Upper lobe of left lung (tissue), 6 donors: ENCODE measurements around the gene PCDHGC5. TPM values are rescaled to one million over a fixed set of nuclear protein-coding genes. Genes with fewer than 3 reads are reported as not detected.

Source experiments
- ATAC-seq, 2 donors: fragments of 200-7000 bp; cut with Tn5 transposase; one replicate each; pipeline ENCODE4 v1.9.1; 2022; ENCODE audit warnings: mild to moderate bottlenecking in 2 of 2, moderate library complexity in 2 of 2; ENCODE audit not compliant: low FRiP score in 2 of 2
- DNase-seq, 2 donors: peaks; one replicate each; pipeline ENCODE4 v3.0.0-alpha.2; 2019 to 2020
- H3K27ac ChIP-seq, 4 donors: fragments of 200-600 bp; sonication (generic); one replicate each; pipeline ENCODE4 v1.5.1; 2016 to 2019
- H3K27me3 ChIP-seq, 4 donors: fragments of 200-600 bp; sonication (generic); one replicate each; pipeline ENCODE4 v1.5.1; 2017 to 2019
- H3K36me3 ChIP-seq, 4 donors: fragments of 200-600 bp; sonication (generic); one replicate each; pipeline ENCODE4 v1.5.1; 2016 to 2019
- H3K4me1 ChIP-seq, 4 donors: fragments of 200-600 bp; sonication (generic); one replicate each; pipeline ENCODE4 v1.5.1; 2018 to 2019
- H3K4me3 ChIP-seq, 4 donors: fragments of 200-600 bp; sonication (generic); one replicate each; pipeline ENCODE4 v1.5.1; 2017 to 2019; ENCODE audit warnings: mild to moderate bottlenecking in 2 of 4, moderate library complexity in 1 of 4
- H3K9me3 ChIP-seq, 4 donors: fragments of 200-600 bp; sonication (generic); one replicate each; pipeline ENCODE4 v1.5.1; 2018 to 2019
- EP300 ChIP-seq, 4 donors: sonication (generic); formaldehyde crosslinking; IDR thresholded peaks; one replicate each; pipeline ENCODE4 v1.5.1; 2017; ENCODE audit warnings: antibody characterized with exemption in 4 of 4, control low read depth in 2 of 4
- POLR2A ChIP-seq, 4 donors: fragments of 450-650 bp; IDR thresholded peaks; one replicate each; pipeline ENCODE4 v1.5.1; 2016 to 2017; ENCODE audit warnings: antibody characterized with exemption in 4 of 4, mild to moderate bottlenecking in 2 of 4
- POLR2AphosphoS5 ChIP-seq, 2 donors: sonication (generic); formaldehyde crosslinking; IDR thresholded peaks; one replicate each; pipeline ENCODE4 v1.5.1; 2017; ENCODE audit warnings: antibody characterized with exemption in 2 of 2
- WGBS, 2 donors: methylation state at CpG; one replicate each; pipeline ENCODE4 v1.1.5; 2017 to 2018; 5-methylcytosine and 5-hydroxymethylcytosine counted together
- total RNA-seq, 6 donors: library from RNA; depleted of rRNA in 4 of 6; stranded (reverse); fragments of >200 nt in 4 of 6; gene quantifications; one replicate each; pipeline versions ENCODE4 v1.1.0 to v1.2.1, GENCODE V29; 2016 to 2021
- TF ChIP-seq, protein P1 (sequence below), 6 experiments: fragments of 450-650 bp in 4 of 6; fragments of 200-600 bp in 2 of 6; sonication (generic) in 2 of 6; IDR thresholded peaks; one replicate each; pipeline ENCODE4 v1.5.1; 2016 to 2019; ENCODE audit warnings: antibody characterized with exemption in 6 of 6
- donor health status: DM: no; HTN: no; CAD: no; lungs with moderate emphysema.
- donor health status: DM: no; HTN: yes; CAD: no; lungs with severe emphysema.

PCDHGC5 gene
- total RNA-seq, 6 donors from 2014 or later: 0.61 to 11.5 (median 1.4) TPM

GRCh38 chr5:141518618-141519015 is 29.7 kb downstream of the PCDHGC5 start:
- Histone ChIP-seq H3K4me1 (peaks cover 56 to 89% (median 78%) of the 10 kb centered on the region in 4 donors), H3K36me3 (peaks cover 2 to 71% (median 30%) of the 10 kb centered on the region in 4 donors), H3K27ac (peak overlapping the region; percentile 12 to 81 (median 49)), H3K9me3 (no peaks in the 10 kb centered on the region), H3K27me3 (no peaks in the 10 kb centered on the region), H3K4me3 (no peak overlapping the region)
- TF ChIP-seq, protein P1, sequence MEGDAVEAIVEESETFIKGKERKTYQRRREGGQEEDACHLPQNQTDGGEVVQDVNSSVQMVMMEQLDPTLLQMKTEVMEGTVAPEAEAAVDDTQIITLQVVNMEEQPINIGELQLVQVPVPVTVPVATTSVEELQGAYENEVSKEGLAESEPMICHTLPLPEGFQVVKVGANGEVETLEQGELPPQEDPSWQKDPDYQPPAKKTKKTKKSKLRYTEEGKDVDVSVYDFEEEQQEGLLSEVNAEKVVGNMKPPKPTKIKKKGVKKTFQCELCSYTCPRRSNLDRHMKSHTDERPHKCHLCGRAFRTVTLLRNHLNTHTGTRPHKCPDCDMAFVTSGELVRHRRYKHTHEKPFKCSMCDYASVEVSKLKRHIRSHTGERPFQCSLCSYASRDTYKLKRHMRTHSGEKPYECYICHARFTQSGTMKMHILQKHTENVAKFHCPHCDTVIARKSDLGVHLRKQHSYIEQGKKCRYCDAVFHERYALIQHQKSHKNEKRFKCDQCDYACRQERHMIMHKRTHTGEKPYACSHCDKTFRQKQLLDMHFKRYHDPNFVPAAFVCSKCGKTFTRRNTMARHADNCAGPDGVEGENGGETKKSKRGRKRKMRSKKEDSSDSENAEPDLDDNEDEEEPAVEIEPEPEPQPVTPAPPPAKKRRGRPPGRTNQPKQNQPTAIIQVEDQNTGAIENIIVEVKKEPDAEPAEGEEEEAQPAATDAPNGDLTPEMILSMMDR (IDR thresholded peaks at IDR 0.05): no peak
- TF ChIP-seq POLR2AphosphoS5 (IDR thresholded peaks at IDR 0.05): no peak
- no peak for TF ChIP-seq POLR2A (IDR thresholded peaks at IDR 0.05)
- TF ChIP-seq EP300 (IDR thresholded peaks at IDR 0.05): no peak
- ATAC-seq: no peak
- 100% methylated on average over 1 of the region's 1 CpG; no CpG with 5 or more reads in 1 of the 2 donors for WGBS, 2 donors
- no peak for DNase-seq

GRCh38 chr5:141519605-141520565 is 31.0 kb downstream of the PCDHGC5 start:
- TF ChIP-seq EP300 (IDR thresholded peaks at IDR 0.05) (no peak), POLR2AphosphoS5 (IDR thresholded peaks at IDR 0.05) (no peak), POLR2A (IDR thresholded peaks at IDR 0.05) (no peak)
- TF ChIP-seq, protein P1 (IDR thresholded peaks at IDR 0.05): no peak
- peak in 1 of 2 donors; percentile 43 for DNase-seq
- ATAC-seq: no peak
- Histone ChIP-seq H3K9me3 (no peaks in the 10 kb centered on the region), H3K4me1 (peaks cover 54 to 85% (median 74%) of the 10 kb centered on the region in 4 donors), H3K36me3 (peaks cover 2 to 78% (median 34%) of the 10 kb centered on the region in 4 donors), H3K4me3 (no peak overlapping the region), H3K27ac (peak overlapping the region; percentile 65 to 81 (median 73)), H3K27me3 (no peaks in the 10 kb centered on the region)
- WGBS, 2 donors: 57 to 61% methylated on average over 3 of the region's 3 CpGs

DNA sequence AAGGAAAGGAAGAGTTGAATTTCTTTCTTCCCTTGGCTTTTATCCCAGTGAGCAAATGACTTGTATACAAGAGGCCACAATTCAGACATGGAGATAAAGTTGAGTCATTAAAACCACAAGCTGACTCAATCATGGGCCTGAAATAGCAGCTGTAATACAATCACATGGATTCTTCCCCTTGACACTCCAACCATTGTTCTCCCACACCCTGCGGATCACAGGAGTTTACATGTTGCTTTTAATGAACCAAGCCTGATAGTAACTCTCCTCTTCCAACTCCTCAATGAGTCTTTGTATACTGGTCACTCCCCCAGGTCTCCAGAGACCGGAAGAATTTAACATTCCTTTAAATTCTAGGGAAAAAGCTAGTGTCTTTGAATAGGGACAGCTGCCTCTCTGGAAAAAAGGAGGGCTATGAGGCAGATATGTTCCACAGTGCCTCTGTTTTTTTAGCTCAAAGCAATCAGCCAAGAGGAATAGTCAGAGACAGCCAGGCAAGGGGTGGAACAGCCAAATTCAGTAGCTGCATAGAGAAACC is 32.4 kb downstream of the PCDHGC5 start:
- 27 to 34% methylated on average over 2 of the region's 2 CpGs for WGBS, 2 donors
- Histone ChIP-seq H3K4me1 (peaks cover 48 to 73% (median 66%) of the 10 kb centered on the region in 4 donors), H3K9me3 (no peaks in the 10 kb centered on the region), H3K36me3 (peaks cover 6 to 80% (median 32%) of the 10 kb centered on the region in 4 donors), H3K27ac (peak overlapping the region; percentile 65 to 81 (median 73)), H3K4me3 (no peak overlapping the region), H3K27me3 (no peaks in the 10 kb centered on the region)
- TF ChIP-seq POLR2A (IDR thresholded peaks at IDR 0.05) (no peak), EP300 (IDR thresholded peaks at IDR 0.05) (peak in 1 of 4 donors; percentile 46), POLR2AphosphoS5 (IDR thresholded peaks at IDR 0.05) (peak; percentile 76 to 88)
- TF ChIP-seq, protein P1 (IDR thresholded peaks at IDR 0.05): no peak
- DNase-seq (peak in 1 of 2 donors; percentile 33), ATAC-seq (peak; percentile 60 to 83)

GRCh38 chr5:141522301-141522700 is 33.4 kb downstream of the PCDHGC5 start:
- H3K9me3 ChIP-seq: no peaks in the 10 kb centered on the region
- 33 to 36% methylated on average over 2 of the region's 2 CpGs for WGBS, 2 donors
- H3K27me3 ChIP-seq: no peaks in the 10 kb centered on the region
- H3K4me3 ChIP-seq: no peak overlapping the region
- DNase-seq: no peak
- H3K27ac ChIP-seq: peak overlapping the region; percentile 55 to 81 (median 73)
- no peak for ATAC-seq
- H3K36me3 ChIP-seq: peaks cover 6 to 80% (median 33%) of the 10 kb centered on the region in 4 donors
- H3K4me1 ChIP-seq: peaks cover 48 to 64% (median 60%) of the 10 kb centered on the region in 4 donors
- no peak for TF ChIP-seq EP300 (IDR thresholded peaks at IDR 0.05)
- no peak for TF ChIP-seq POLR2AphosphoS5 (IDR thresholded peaks at IDR 0.05)
- TF ChIP-seq, protein P1 (IDR thresholded peaks at IDR 0.05): no peak
